Measurements from ENCODE around the gene GMDS. TPM values are rescaled to one million over a fixed set of nuclear protein-coding genes. Genes with fewer than 3 reads are reported as not detected.

Gene GMDS
- total and polyA plus RNA-seq, 2 of the 13 experiments (the other 11 are each of a cell fraction or from before 2014, with no cell fraction given), result 64.4 to 112 TPM

GRCh38 chr6:1611322-1611571 is 634.2 kb downstream of the GMDS start (continued):
- TF ChIP-seq ZNF558 (CRISPR knock-in tag; IDR thresholded peaks at IDR 0.05; ENCODE audit: borderline replicate concordance) (0 out of 2 replicates have a peak, but pooled peaks have one; percentile 25), HES4 (CRISPR knock-in tag; IDR thresholded peaks at IDR 0.05; ENCODE audit: borderline replicate concordance) (peak; percentile 23; the same call in 1 of the 2 replicates), AGO2 (optimal IDR thresholded peaks at IDR 0.05; ENCODE audit: low read depth, low read length) (peak; percentile 10), RBAK (CRISPR knock-in tag; IDR thresholded peaks at IDR 0.05) (no peak), NFRKB (IDR thresholded peaks at IDR 0.05) (no peak)

- H3K27ac ChIP-seq (ENCODE audit: extremely low read length, insufficient read depth, low read length), result no peak overlapping the region
- intact Hi-C loops (cut with micrococcal nuclease; ENCODE audit: unreplicated experiment) (no loop called here), in situ Hi-C loops (cut with HindIII; ENCODE audit: extremely low pct_ligation_motif_present, low pct_unique_long_range_greater_than_20kb) (no loop called here)
- H4K20me1 ChIP-seq (ENCODE audit: insufficient read depth, low read length), result peaks cover 11% of the 10 kb centered on the region; the same call in 1 of the 2 replicates
- H3K27me3 ChIP-seq (ENCODE audit: control insufficient read depth in 1 of 2, insufficient read depth in 2 of 2, low read length in 2 of 2), result peaks cover 22 to 40% of the 10 kb centered on the region in 2 experiments
- H3K9ac ChIP-seq (ENCODE audit: insufficient read depth, low read depth, low read length), result no peak overlapping the region; the same call in 1 of the 2 replicates
- peak overlapping the region; percentile 94 for H3K4me2 ChIP-seq (ENCODE audit: low read depth, low read length)
- no peak for FAIRE-seq
- H2AFZ ChIP-seq (ENCODE audit: low read length), result no peak overlapping the region
- peaks cover 44% of the 10 kb centered on the region for H3K4me1 ChIP-seq (ENCODE audit: insufficient read depth, low read length)
- ChIA-PET CTCF (ENCODE audit: low intra/inter-chr PET ratio, low total read pairs) (no interaction called here), POLR2A (interaction anchor here (0.6 to 1.2 kb wide), 2 partner anchors 19 to 68 kb away, joined by 3 to 4 read pairs; no protein-coding TSS in a partner anchor)
- DNase-seq (ENCODE audit: low spot score), result peak; percentile 27
- no TSS peak for BruUV-seq (replicated peaks)
- no peaks in the 10 kb centered on the region for H3K9me3 ChIP-seq (ENCODE audit: low read length)
- no peaks in the 10 kb centered on the region for H3K79me2 ChIP-seq (ENCODE audit: insufficient read depth, low read length)
- ATAC-seq, result peak; percentile 10
- no peaks in the 10 kb centered on the region for H3K36me3 ChIP-seq (replicated peaks in 1 of 2; ENCODE audit: control insufficient read depth in 1 of 2, insufficient read depth in 2 of 2, low read length in 2 of 2)
- WGBS (ENCODE audit: low lambda C conversion rate), result 2% methylated on average over 19 of the region's 101 CpGs
- H3K4me3 ChIP-seq (replicated peaks in 1 of 3; ENCODE audit: insufficient read depth in 1 of 3, low read depth in 2 of 3, low read length in 3 of 3), result peak overlapping the region; percentile 46 to 73 (median 67); a peak in 5 of 6 replicates
- TF ChIP-seq ZNF142 (CRISPR knock-in tag; IDR thresholded peaks at IDR 0.05), result 0 out of 2 replicates have a peak, but pooled peaks have one; percentile 31
- no peak for TF ChIP-seq PHF8 (CRISPR knock-in tag; IDR thresholded peaks at IDR 0.05)
- TF ChIP-seq ZNF841 (CRISPR knock-in tag; IDR thresholded peaks at IDR 0.05; ENCODE audit: borderline replicate concordance), result no peak
- TF ChIP-seq MXD1 (CRISPR knock-in tag; IDR thresholded peaks at IDR 0.05), result no peak; the same call in 1 of the 2 replicates
- TF ChIP-seq SETDB1 (CRISPR knock-in tag; IDR thresholded peaks at IDR 0.05; ENCODE audit: borderline replicate concordance), result no peak
- TF ChIP-seq GATA4 (IDR thresholded peaks at IDR 0.05; ENCODE audit: borderline replicate concordance, low read depth), result no peak
- no peak for TF ChIP-seq PBX3 (CRISPR knock-in tag; IDR thresholded peaks at IDR 0.05; ENCODE audit: borderline replicate concordance)
- TF ChIP-seq THAP7 (CRISPR knock-in tag; IDR thresholded peaks at IDR 0.05), result no peak
- no peak for TF ChIP-seq CENPT (CRISPR knock-in tag; IDR thresholded peaks at IDR 0.05; ENCODE audit: low read depth)
Measured at GRCh38 chr6:1610497-1611321, 634.7 kb downstream of the GMDS start.
